ENCODE data around the gene INTS7. TPM values are rescaled to one million over a fixed set of nuclear protein-coding genes. Genes with fewer than 3 reads are reported as not detected.

INTS7 gene
- total and polyA plus RNA-seq, 9 of the 15 experiments (the other 6 are each of a cell fraction or from before 2014, with no cell fraction given) = 27.3 to 68.4 (median 40.4) TPM

GRCh38 chr1:212062832-212063438 lies 27.6 kb upstream of the INTS7 start (continued):
- TF ChIP-seq DEAF1 (CRISPR knock-in tag; IDR thresholded peaks at IDR 0.05) (peak; percentile 45; the same call in 1 of the 2 replicates), NKRF (IDR thresholded peaks at IDR 0.05; ENCODE audit: borderline replicate concordance) (no peak), MBD1 (CRISPR knock-in tag; IDR thresholded peaks at IDR 0.05) (no peak), ZNF398 (CRISPR knock-in tag; IDR thresholded peaks at IDR 0.05) (no peak), PYGO2 (tag; IDR thresholded peaks at IDR 0.05) (no peak), SRSF7 (optimal IDR thresholded peaks at IDR 0.05; ENCODE audit: low read depth, low read length) (no peak), ETS1 (conservative IDR thresholded peaks at IDR 0.05; ENCODE audit: control insufficient read depth, low read depth, low read length) (no peak), SIN3A (IDR thresholded peaks at IDR 0.05; ENCODE audit: borderline replicate concordance in 2 of 2, control insufficient read depth in 1 of 2, low read depth in 2 of 2, low read length in 2 of 2) (no peak), ZBTB11 (CRISPR knock-in tag; IDR thresholded peaks at IDR 0.05) (no peak), ZBTB17 (CRISPR knock-in tag; IDR thresholded peaks at IDR 0.05) (no peak), TFAM (CRISPR knock-in tag; conservative IDR thresholded peaks at IDR 0.05) (no peak), PHF21A (IDR thresholded peaks at IDR 0.05; ENCODE audit: borderline replicate concordance, low read depth) (no peak), ZC3H8 (IDR thresholded peaks at IDR 0.05) (no peak), KDM1A (IDR thresholded peaks at IDR 0.05) (0 out of 4 replicates have a peak, but pooled peaks of 1 of the 2 experiments have one; percentile 9)

Data from K562 (cell line).